Cardiac muscle cell (in vitro differentiated cells and primary cell): Measurements from ENCODE around the gene RIMBP3C. TPM values are rescaled to one million over a fixed set of nuclear protein-coding genes. Genes with fewer than 3 reads are reported as not detected.
"Not testable (repeated sequence)": the region's sequence is repeated elsewhere in the genome, so short reads cannot be mapped to it uniquely, and the experiment has no call there.

Source experiments
- DNase-seq, 2 donors: peaks; one replicate each; pipeline versions ENCODE4 v3.0.0 to v3.0.0-alpha.2; 2010 to 2017; ENCODE audit warnings: low read depth in 1 of 2, low spot score in 1 of 2
- H3K27ac ChIP-seq: fragments of 200-600 bp; sonication (generic); 2 replicates; pipeline ENCODE4 v1.5.1; 2016
- H3K27me3 ChIP-seq: fragments of 200-600 bp; sonication (generic); 2 replicates; pipeline ENCODE4 v1.6.0; 2016; ENCODE audit warnings: control low read depth
- H3K36me3 ChIP-seq: fragments of 200-600 bp; sonication (generic); 2 replicates; pipeline ENCODE4 v1.5.1; 2016; ENCODE audit warnings: control low read depth
- H3K4me1 ChIP-seq: fragments of 200-600 bp; sonication (generic); 2 replicates; pipeline ENCODE4 v1.8.1; 2017; ENCODE audit warnings: low read depth, mild to moderate bottlenecking, mixed run types
- H3K4me3 ChIP-seq: fragments of 200-600 bp; sonication (generic); 2 replicates; pipeline ENCODE4 v1.5.1; 2016; ENCODE audit warnings: mild to moderate bottlenecking
- H3K9me3 ChIP-seq: fragments of 200-600 bp; sonication (generic); 2 replicates; pipeline ENCODE4 v1.5.1; 2017; ENCODE audit warnings: low read depth, mild to moderate bottlenecking, control low read depth
- polyA plus RNA-seq: library from polyadenylated mRNA; unstranded; fragments of >200 nt; fragmentation: Nextera tagmentation; extraction: Ambion mirVana; gene quantifications from 2 replicates; pipeline ENCODE4 v1.2.1, GENCODE V29; 2016
- total RNA-seq: library from RNA; depleted of rRNA; stranded (reverse); fragments of >200 nt; gene quantifications from 2 replicates; pipeline ENCODE4 v1.2.3, GENCODE V29; 2016

The RIMBP3C gene
- total and polyA plus RNA-seq, 2 experiments from 2014 or later = 0.59 to 1.1 TPM

DNA sequence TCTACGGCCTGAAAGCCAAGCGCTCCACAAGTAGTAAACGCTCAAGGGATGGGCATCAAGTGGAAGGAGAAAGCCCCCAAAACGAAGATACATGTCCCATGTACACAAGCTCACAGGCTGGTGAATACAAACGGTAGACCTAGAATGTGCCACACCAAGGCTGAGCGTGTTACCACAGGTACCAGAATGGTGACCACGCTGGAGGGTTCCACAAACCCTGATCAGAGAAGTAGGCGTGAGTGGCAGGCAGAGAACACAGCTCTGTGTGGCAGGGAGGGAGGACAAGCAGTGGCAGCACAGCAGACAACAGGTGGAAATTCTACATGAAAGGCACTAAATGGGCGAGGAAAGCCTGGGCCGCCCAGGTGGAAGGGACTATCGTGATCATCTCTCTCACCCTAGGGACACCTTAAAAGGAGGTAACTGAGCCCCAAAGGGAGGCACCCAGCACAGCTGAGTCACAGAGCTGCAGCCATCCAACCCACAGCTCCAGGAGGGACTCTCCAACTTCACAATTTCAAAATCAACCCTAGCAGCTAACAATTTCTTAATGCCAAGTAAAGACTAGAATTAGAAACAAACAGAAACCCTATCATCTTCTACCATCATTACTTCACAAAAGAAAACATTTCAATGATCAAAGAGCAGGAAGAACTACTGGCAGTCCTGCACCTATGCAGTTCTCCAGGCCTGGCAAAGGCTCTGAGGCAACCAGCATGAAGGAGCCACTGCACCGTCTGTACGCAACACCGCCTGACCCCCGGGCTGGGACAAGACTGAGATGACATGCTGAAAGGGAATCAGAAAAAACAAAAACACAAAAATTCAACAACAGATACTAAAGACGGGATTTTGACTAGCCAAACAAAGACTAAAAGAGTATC is 51.4 kb downstream of the RIMBP3C start:
- not testable (repeated sequence) for H3K9me3 ChIP-seq, H3K27me3 ChIP-seq, H3K4me1 ChIP-seq, H3K27ac ChIP-seq, H3K36me3 ChIP-seq, DNase-seq, H3K4me3 ChIP-seq

DNA sequence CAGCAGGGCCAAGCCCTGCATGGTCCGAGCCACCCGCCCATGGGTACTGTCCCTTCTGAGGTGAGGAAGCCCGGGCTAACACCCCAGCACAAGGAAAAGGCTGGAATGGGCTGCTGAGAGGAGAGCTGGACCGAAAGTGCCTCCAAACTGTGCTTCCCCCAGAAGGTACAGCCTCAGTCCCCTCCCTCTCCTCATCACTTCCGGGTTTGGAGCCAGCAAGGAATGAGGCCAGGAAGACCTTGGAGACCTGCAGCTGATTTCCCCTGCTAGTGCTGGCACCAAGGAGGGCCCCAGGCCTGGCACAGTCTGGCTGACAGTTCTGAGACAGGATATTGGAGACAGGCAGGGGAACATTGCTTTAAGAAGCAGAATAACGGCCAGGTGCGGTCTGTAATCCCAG is 52.8 kb downstream of the RIMBP3C start:
- H3K27me3 ChIP-seq, H3K27ac ChIP-seq, H3K36me3 ChIP-seq, H3K9me3 ChIP-seq, H3K4me3 ChIP-seq, DNase-seq, H3K4me1 ChIP-seq: not testable (repeated sequence)

DNA sequence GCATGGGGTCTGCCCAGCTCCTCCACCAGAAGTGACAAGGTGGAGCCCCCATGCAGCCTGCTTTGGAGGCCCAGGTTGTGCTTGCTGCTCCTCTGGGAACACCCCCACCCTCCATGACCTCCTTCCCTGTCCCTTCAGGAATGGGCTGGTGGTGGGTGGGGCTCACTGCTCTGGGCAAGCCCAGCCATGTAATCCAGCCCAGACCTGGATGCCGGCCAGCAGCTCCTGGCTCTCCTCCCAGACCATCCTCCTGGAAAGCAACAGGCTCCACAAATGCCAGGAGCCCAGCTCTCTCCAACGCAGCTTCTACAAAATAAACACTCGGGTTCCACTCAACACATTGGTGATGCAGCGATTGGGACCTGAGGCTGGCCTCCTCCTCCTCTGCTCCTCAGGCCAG is 53.3 kb downstream of the RIMBP3C start:
- H3K27ac ChIP-seq, H3K36me3 ChIP-seq, H3K9me3 ChIP-seq, H3K4me1 ChIP-seq, H3K27me3 ChIP-seq, H3K4me3 ChIP-seq, DNase-seq: not testable (repeated sequence)

Other genes starting within 250 kb of the RIMBP3C start
- gene RIMBP3B, start 167.7 kb downstream of the RIMBP3C start, total RNA-seq = 1.7 and 1.9 TPM in 2 replicates
- gene RIMBP3B, start 167.7 kb downstream of the RIMBP3C start, polyA plus RNA-seq = 0.24 and 0.34 TPM in 2 replicates
- gene HIC2, start 134.1 kb downstream of the RIMBP3C start, total RNA-seq = 23.5 and 34.5 TPM in 2 replicates
- gene HIC2, start 134.1 kb downstream of the RIMBP3C start, polyA plus RNA-seq = 9.4 and 15.8 TPM in 2 replicates
- 13.4 and 13.8 TPM in 2 replicates for gene TMEM191C, start 84.1 kb downstream of the RIMBP3C start, total RNA-seq
- gene TMEM191C, start 84.1 kb downstream of the RIMBP3C start, polyA plus RNA-seq = 11.3 and 11.8 TPM in 2 replicates
- 56.3 and 73.7 TPM in 2 replicates for gene UBE2L3, start 16.3 kb upstream of the RIMBP3C start, total RNA-seq
- 108 and 118 TPM in 2 replicates for gene UBE2L3, start 16.3 kb upstream of the RIMBP3C start, polyA plus RNA-seq
- 42.0 and 42.5 TPM in 2 replicates for gene YDJC, start 78.6 kb upstream of the RIMBP3C start, total RNA-seq
- 31.2 and 31.8 TPM in 2 replicates for gene YDJC, start 78.6 kb upstream of the RIMBP3C start, polyA plus RNA-seq
- gene CCDC116, start 81.3 kb upstream of the RIMBP3C start, total RNA-seq = 0.57 and 0.70 TPM in 2 replicates
- 0.17 and 0.94 TPM in 2 replicates for gene CCDC116, start 81.3 kb upstream of the RIMBP3C start, polyA plus RNA-seq
- gene SDF2L1, start 90.8 kb upstream of the RIMBP3C start, total RNA-seq = 26.8 and 130 TPM in 2 replicates
- gene SDF2L1, start 90.8 kb upstream of the RIMBP3C start, polyA plus RNA-seq = 28.2 and 127 TPM in 2 replicates
- gene PPIL2, start 114.6 kb upstream of the RIMBP3C start, total RNA-seq = 23.3 and 29.2 TPM in 2 replicates
- 23.6 and 26.1 TPM in 2 replicates for gene PPIL2, start 114.6 kb upstream of the RIMBP3C start, polyA plus RNA-seq
- gene YPEL1, start 184.3 kb upstream of the RIMBP3C start, total RNA-seq = 12.2 and 22.4 TPM in 2 replicates
- 20.4 and 39.8 TPM in 2 replicates for gene YPEL1, start 184.3 kb upstream of the RIMBP3C start, polyA plus RNA-seq